Activated T-cell treated with anti-CD3 and anti-CD28 coated beads, Interleukin-2, amount 50 U/mL, for 72 hours (primary cell): ENCODE results near the gene TNFAIP2. TPM values are rescaled to one million over a fixed set of nuclear protein-coding genes. Genes with fewer than 3 reads are reported as not detected.
"Not testable (repeated sequence)": the region's sequence is repeated elsewhere in the genome, so short reads cannot be mapped to it uniquely, and the experiment has no call there.

Experiments
- ATAC-seq, 2 donors: fragments of 150-1000 bp; cut with Tn5 transposase; replicated peaks in 1 of 2; 2 replicates each; pipeline ENCODE4 v1.10.0; 2021; ENCODE audit warnings: moderate library complexity in 2 of 2, mild to moderate bottlenecking in 1 of 2
- DNase-seq, 2 donors: peaks; one replicate each; pipeline ENCODE4 v3.0.0; 2021 to 2022; ENCODE audit warnings: mixed read lengths in 1 of 2
- H3K27ac Mint-ChIP-seq: one replicate; pipeline ENCODE4 v1.8.0; 2022; ENCODE audit warnings: mild to moderate bottlenecking, moderate library complexity, mixed read lengths
- H3K27me3 Mint-ChIP-seq: one replicate; pipeline ENCODE4 v1.8.0; 2022; ENCODE audit warnings: low read depth, mixed read lengths
- H3K36me3 Mint-ChIP-seq, 2 donors: one replicate each; pipeline ENCODE4 v1.8.0; 2022; ENCODE audit warnings: mixed read lengths in 2 of 2, mild to moderate bottlenecking in 1 of 2; ENCODE audit not compliant: insufficient read depth in 2 of 2
- H3K4me1 Mint-ChIP-seq: one replicate; pipeline ENCODE4 v1.8.0; 2022; ENCODE audit warnings: low read depth, mixed read lengths
- H3K4me3 Mint-ChIP-seq, 2 donors: one replicate each; pipeline ENCODE4 v1.8.0; 2022; ENCODE audit warnings: mild to moderate bottlenecking in 2 of 2, mixed read lengths in 2 of 2, moderate library complexity in 2 of 2
- H3K9me3 Mint-ChIP-seq, 2 donors: one replicate each; pipeline ENCODE4 v1.8.0; 2022; ENCODE audit warnings: mixed read lengths in 2 of 2
- total RNA-seq, 2 donors: library from RNA; stranded (reverse); gene quantifications; one replicate each; pipeline ENCODE4 v1.2.3, GENCODE V29; 2022

Gene TNFAIP2
- total RNA-seq, 2 donors from 2014 or later = 8.8 to 12.2 TPM

GRCh38 chr14:103161054-103161397, 37.8 kb downstream of the TNFAIP2 start:
- ATAC-seq = no peak
- no peaks in the 10 kb centered on the region for H3K4me1 Mint-ChIP-seq
- no peak overlapping the region for H3K4me3 Mint-ChIP-seq
- no peaks in the 10 kb centered on the region for H3K27me3 Mint-ChIP-seq
- no peaks in the 10 kb centered on the region for H3K36me3 Mint-ChIP-seq
- no peaks in the 10 kb centered on the region for H3K9me3 Mint-ChIP-seq
- H3K27ac Mint-ChIP-seq = no peak overlapping the region
- DNase-seq = no peak

GRCh38 chr14:103163199-103163598, 39.9 kb downstream of the TNFAIP2 start:
- Mint-ChIP-seq H3K27ac (no peak overlapping the region), H3K4me1 (no peaks in the 10 kb centered on the region), H3K36me3 (no peaks in the 10 kb centered on the region), H3K27me3 (peaks cover 6% of the 10 kb centered on the region), H3K9me3 (no peaks in the 10 kb centered on the region), H3K4me3 (no peak overlapping the region)
- DNase-seq (no peak), ATAC-seq (no peak)

GRCh38 chr14:103164006-103164405, 40.7 kb downstream of the TNFAIP2 start:
- H3K27me3 Mint-ChIP-seq = peaks cover 6% of the 10 kb centered on the region
- ATAC-seq (no peak), DNase-seq (no peak)
- no peak overlapping the region for H3K4me3 Mint-ChIP-seq
- no peaks in the 10 kb centered on the region for H3K9me3 Mint-ChIP-seq
- H3K27ac Mint-ChIP-seq = no peak overlapping the region
- H3K4me1 Mint-ChIP-seq = no peaks in the 10 kb centered on the region
- no peaks in the 10 kb centered on the region for H3K36me3 Mint-ChIP-seq

GRCh38 chr14:103164779-103165178, 41.5 kb downstream of the TNFAIP2 start:
- Mint-ChIP-seq H3K4me1 (no peaks in the 10 kb centered on the region), H3K9me3 (no peaks in the 10 kb centered on the region), H3K27me3 (peaks cover 6% of the 10 kb centered on the region), H3K4me3 (no peak overlapping the region), H3K36me3 (no peaks in the 10 kb centered on the region), H3K27ac (no peak overlapping the region)
- DNase-seq (no peak), ATAC-seq (no peak)

GRCh38 chr14:103165323-103165722, 42.1 kb downstream of the TNFAIP2 start:
- Mint-ChIP-seq H3K27me3 (peaks cover 6% of the 10 kb centered on the region), H3K4me3 (no peak overlapping the region), H3K9me3 (peaks cover 2% of the 10 kb centered on the region in 2 donors), H3K4me1 (no peaks in the 10 kb centered on the region), H3K36me3 (peaks cover 0 to 2% of the 10 kb centered on the region in 2 donors), H3K27ac (no peak overlapping the region)
- no peak for ATAC-seq
- no peak for DNase-seq

GRCh38 chr14:103169954-103170353, 46.7 kb downstream of the TNFAIP2 start:
- H3K27me3 Mint-ChIP-seq = peaks cover 6% of the 10 kb centered on the region
- no peak overlapping the region for H3K4me3 Mint-ChIP-seq
- DNase-seq (no peak), ATAC-seq (no peak)
- H3K36me3 Mint-ChIP-seq = peaks cover 2 to 3% of the 10 kb centered on the region in 2 donors
- no peak overlapping the region for H3K27ac Mint-ChIP-seq
- H3K9me3 Mint-ChIP-seq = peaks cover 2 to 4% of the 10 kb centered on the region in 2 donors
- no peaks in the 10 kb centered on the region for H3K4me1 Mint-ChIP-seq

GRCh38 chr14:103171206-103171605, 47.9 kb downstream of the TNFAIP2 start:
- not testable (repeated sequence) for DNase-seq, H3K4me3 Mint-ChIP-seq, H3K27me3 Mint-ChIP-seq, H3K4me1 Mint-ChIP-seq, H3K9me3 Mint-ChIP-seq, H3K36me3 Mint-ChIP-seq, ATAC-seq, H3K27ac Mint-ChIP-seq

GRCh38 chr14:103172921-103173320, 49.7 kb downstream of the TNFAIP2 start:
- no peak overlapping the region for H3K4me3 Mint-ChIP-seq
- H3K27ac Mint-ChIP-seq = no peak overlapping the region
- no peaks in the 10 kb centered on the region for H3K27me3 Mint-ChIP-seq
- no peak for ATAC-seq
- H3K36me3 Mint-ChIP-seq = peaks cover 2 to 3% of the 10 kb centered on the region in 2 donors
- DNase-seq = no peak
- no peaks in the 10 kb centered on the region for H3K4me1 Mint-ChIP-seq
- H3K9me3 Mint-ChIP-seq = peaks cover 2 to 4% of the 10 kb centered on the region in 2 donors

GRCh38 chr14:103173887-103174286, 50.6 kb downstream of the TNFAIP2 start:
- not testable (repeated sequence) for H3K27ac Mint-ChIP-seq, ATAC-seq, H3K27me3 Mint-ChIP-seq, H3K4me1 Mint-ChIP-seq, H3K36me3 Mint-ChIP-seq, H3K4me3 Mint-ChIP-seq, H3K9me3 Mint-ChIP-seq, DNase-seq

- not testable (repeated sequence) for H3K36me3 Mint-ChIP-seq, DNase-seq, H3K4me1 Mint-ChIP-seq, H3K4me3 Mint-ChIP-seq, ATAC-seq, H3K27me3 Mint-ChIP-seq, H3K9me3 Mint-ChIP-seq, H3K27ac Mint-ChIP-seq
Measured at GRCh38 chr14:103176176-103176575, 52.9 kb downstream of the TNFAIP2 start.

GRCh38 chr14:103177376-103177775, 54.1 kb downstream of the TNFAIP2 start:
- Mint-ChIP-seq H3K27me3 (no peaks in the 10 kb centered on the region), H3K4me1 (no peaks in the 10 kb centered on the region), H3K36me3 (peaks cover 0 to 2% of the 10 kb centered on the region in 2 donors), H3K27ac (no peak overlapping the region), H3K9me3 (no peaks in the 10 kb centered on the region), H3K4me3 (no peak overlapping the region)
- DNase-seq = no peak
- ATAC-seq = no peak

GRCh38 chr14:103178521-103178920, 55.3 kb downstream of the TNFAIP2 start:
- Mint-ChIP-seq H3K27me3 (no peaks in the 10 kb centered on the region), H3K27ac (no peak overlapping the region), H3K4me3 (no peak overlapping the region), H3K4me1 (no peaks in the 10 kb centered on the region), H3K9me3 (no peaks in the 10 kb centered on the region), H3K36me3 (no peaks in the 10 kb centered on the region)
- ATAC-seq (no peak), DNase-seq (no peak)

- no peaks in the 10 kb centered on the region for H3K36me3 Mint-ChIP-seq
- ATAC-seq (no peak), DNase-seq (no peak)
- H3K27ac Mint-ChIP-seq = no peak overlapping the region
- H3K4me1 Mint-ChIP-seq = no peaks in the 10 kb centered on the region
- H3K9me3 Mint-ChIP-seq = no peaks in the 10 kb centered on the region
- no peaks in the 10 kb centered on the region for H3K27me3 Mint-ChIP-seq
- no peak overlapping the region for H3K4me3 Mint-ChIP-seq
Measured at GRCh38 chr14:103179094-103179493, 55.8 kb downstream of the TNFAIP2 start.

- no peak for DNase-seq
- peaks cover 4% of the 10 kb centered on the region for H3K27me3 Mint-ChIP-seq
- H3K36me3 Mint-ChIP-seq = no peaks in the 10 kb centered on the region
- no peak overlapping the region for H3K27ac Mint-ChIP-seq
- H3K4me1 Mint-ChIP-seq = no peaks in the 10 kb centered on the region
- H3K9me3 Mint-ChIP-seq = no peaks in the 10 kb centered on the region
- H3K4me3 Mint-ChIP-seq = no peak overlapping the region
- ATAC-seq = no peak
Measured at GRCh38 chr14:103180331-103180730, 57.1 kb downstream of the TNFAIP2 start.
